AG04449 (cell line): ENCODE measurements around the gene HSPA9.

Experiments used
- CTCF ChIA-PET: fragments of 350-600 bp; formaldehyde crosslinking; extraction: SDS; loops from one replicate; lab custom pipeline; 2021; ENCODE audit warnings: antibody characterized with exemption; lab: Yijun Ruan, JAX
- POLR2A ChIA-PET: fragments of 400-600, 350-600 bp; formaldehyde crosslinking; extraction: SDS; loops from one replicate; lab custom pipeline; 2020; ENCODE audit warnings: antibody characterized with exemption, inconsistent platforms; lab: Yijun Ruan, JAX
- DNase-seq: peaks from one replicate; pipeline ENCODE4 v3.0.0-alpha.2; 2010; ENCODE audit warnings: low read depth, low spot score
- H3K4me3 ChIP-seq: 2 replicates; pipeline ENCODE4 v1.5.1; 2011; ENCODE audit warnings: low read depth, mild to moderate bottlenecking, control low read depth, low read length
- TF ChIP-seq, protein P1 (sequence below): IDR thresholded peaks from one replicate; pipeline ENCODE4 v1.5.1; 2011; ENCODE audit warnings: mild to moderate bottlenecking, moderate library complexity, low read length, control low read depth, inconsistent platforms; ENCODE audit not compliant: insufficient read depth; ENCODE audit errors: missing control alignments

The HSPA9 gene

DNA sequence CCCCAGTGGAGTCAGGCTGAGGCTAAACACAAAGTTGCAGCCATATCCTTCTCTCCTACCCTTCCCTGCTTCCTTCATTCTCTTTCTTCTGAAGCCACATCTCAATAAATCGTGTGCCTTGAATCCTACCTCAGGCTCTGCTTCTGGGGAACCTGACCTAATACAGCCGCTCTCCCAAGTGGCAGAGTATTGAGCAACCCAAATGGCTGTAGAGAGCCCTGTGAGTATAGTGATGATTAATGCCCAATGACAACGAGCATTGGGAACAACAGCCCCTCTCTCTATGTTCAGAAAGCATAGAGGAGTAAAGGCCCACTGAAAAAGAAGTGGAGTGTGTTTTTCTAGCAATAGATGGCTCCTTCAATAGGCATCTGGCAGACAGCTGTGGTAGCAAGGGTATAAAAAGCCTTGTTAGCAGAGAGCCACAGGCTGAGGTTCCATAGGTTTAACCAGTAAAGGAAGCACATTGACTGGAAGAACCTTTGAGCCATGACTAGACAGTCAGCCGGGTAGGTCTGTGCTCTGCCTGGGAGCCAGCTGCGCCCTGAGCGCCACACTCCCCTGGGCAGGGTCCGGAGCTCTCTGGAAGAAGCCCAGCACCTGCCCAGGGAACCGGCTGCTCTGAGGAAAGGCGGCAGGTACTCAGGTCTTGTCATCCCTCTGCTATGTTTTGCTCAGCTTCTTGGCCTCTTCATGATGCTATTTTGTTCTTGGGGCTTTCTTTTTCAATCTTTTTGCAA is 22.6 kb upstream of the HSPA9 start:
- POLR2A ChIA-PET = no interaction called here
- no peak for DNase-seq
- CTCF ChIA-PET = interaction anchor here (2.5 kb wide), 1 partner anchor 18 kb away, joined by 9 read pairs; no protein-coding TSS in a partner anchor
- TF ChIP-seq, protein P1, sequence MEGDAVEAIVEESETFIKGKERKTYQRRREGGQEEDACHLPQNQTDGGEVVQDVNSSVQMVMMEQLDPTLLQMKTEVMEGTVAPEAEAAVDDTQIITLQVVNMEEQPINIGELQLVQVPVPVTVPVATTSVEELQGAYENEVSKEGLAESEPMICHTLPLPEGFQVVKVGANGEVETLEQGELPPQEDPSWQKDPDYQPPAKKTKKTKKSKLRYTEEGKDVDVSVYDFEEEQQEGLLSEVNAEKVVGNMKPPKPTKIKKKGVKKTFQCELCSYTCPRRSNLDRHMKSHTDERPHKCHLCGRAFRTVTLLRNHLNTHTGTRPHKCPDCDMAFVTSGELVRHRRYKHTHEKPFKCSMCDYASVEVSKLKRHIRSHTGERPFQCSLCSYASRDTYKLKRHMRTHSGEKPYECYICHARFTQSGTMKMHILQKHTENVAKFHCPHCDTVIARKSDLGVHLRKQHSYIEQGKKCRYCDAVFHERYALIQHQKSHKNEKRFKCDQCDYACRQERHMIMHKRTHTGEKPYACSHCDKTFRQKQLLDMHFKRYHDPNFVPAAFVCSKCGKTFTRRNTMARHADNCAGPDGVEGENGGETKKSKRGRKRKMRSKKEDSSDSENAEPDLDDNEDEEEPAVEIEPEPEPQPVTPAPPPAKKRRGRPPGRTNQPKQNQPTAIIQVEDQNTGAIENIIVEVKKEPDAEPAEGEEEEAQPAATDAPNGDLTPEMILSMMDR = no peak
- H3K4me3 ChIP-seq = no peak overlapping the region

DNA sequence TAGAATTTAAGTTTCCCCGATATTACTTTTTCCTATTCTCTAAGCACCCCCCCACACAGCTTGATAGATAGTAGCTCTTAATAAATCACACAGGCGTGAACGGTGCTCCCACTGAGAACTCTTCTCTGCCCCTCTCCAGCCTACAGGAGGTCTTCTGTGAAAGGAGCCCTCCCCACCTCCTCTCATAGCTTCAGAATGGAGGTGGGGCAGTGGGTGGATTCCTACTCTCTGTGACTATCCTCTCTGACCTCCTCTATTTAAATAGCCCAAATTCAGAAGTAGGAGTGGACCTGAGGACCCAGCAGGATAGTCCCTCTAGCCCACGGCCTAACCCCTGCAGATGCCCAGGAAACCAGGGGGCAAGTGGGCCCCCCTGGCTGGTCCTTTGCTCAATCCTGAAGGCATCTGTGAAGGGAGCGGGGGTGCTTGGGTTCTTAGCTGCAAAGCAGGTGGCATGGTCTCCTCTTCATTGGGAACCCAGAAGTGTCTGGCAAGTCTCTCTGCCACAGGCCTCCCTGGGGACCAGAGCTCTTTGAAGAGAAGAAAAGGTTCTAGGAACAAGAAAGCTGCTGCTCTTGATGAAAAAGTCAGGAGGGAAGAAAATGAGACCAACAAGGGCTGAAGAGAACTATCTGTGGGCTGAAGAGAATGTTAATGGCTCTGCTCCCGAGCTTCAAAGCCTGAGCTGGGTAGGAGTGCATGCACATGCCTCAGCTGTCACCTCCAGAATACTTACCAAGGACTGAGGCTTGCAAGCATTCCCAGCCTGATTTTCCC is 21.1 kb upstream of the HSPA9 start:
- no peak overlapping the region for H3K4me3 ChIP-seq
- TF ChIP-seq, protein P1 = no peak
- POLR2A ChIA-PET = no interaction called here
- no peak for DNase-seq
- CTCF ChIA-PET = interaction anchor here (0.7 to 4.1 kb wide), 4 partner anchors 12 to 196 kb away, joined by 3 to 23 read pairs (median 4); no protein-coding TSS in a partner anchor

DNA sequence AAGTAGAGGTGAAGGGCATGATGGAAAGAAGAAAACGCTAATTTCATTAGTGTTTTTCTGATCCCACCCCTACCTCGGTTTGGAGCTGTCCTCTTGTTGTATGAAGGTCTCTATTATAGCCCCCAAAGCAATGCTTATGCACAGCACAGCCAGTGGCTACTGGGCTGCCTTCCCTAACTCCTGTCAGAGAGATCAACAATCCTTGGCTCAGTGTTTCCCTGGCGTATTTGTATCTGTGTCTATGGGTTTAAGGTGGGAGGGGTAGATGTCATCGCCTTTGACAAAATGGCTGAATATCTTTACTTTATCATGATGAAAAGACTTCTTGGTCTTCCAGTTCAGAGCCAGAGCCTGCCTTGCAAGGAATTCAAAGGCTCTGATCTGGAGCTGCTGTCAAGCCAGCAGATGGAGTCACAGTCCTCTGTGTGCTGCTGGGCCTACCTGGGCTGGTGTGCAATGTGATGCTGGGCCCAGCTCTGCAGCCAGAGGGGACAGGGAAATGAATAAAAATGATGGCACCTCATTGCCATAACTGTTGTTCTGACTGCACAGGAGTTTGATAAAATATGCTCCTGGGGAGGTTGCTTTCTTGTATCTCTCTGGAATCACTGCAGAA is 20.1 kb upstream of the HSPA9 start:
- H3K4me3 ChIP-seq = no peak overlapping the region
- TF ChIP-seq, protein P1 = no peak
- ChIA-PET POLR2A (interaction anchor here (0.6 kb wide), 1 partner anchor 145 kb away, joined by 3 read pairs; no protein-coding TSS in a partner anchor), CTCF (interaction anchor here (0.8 to 4.1 kb wide), 4 partner anchors 11 to 197 kb away, joined by 3 to 23 read pairs (median 4); no protein-coding TSS in a partner anchor)
- no peak for DNase-seq

DNA sequence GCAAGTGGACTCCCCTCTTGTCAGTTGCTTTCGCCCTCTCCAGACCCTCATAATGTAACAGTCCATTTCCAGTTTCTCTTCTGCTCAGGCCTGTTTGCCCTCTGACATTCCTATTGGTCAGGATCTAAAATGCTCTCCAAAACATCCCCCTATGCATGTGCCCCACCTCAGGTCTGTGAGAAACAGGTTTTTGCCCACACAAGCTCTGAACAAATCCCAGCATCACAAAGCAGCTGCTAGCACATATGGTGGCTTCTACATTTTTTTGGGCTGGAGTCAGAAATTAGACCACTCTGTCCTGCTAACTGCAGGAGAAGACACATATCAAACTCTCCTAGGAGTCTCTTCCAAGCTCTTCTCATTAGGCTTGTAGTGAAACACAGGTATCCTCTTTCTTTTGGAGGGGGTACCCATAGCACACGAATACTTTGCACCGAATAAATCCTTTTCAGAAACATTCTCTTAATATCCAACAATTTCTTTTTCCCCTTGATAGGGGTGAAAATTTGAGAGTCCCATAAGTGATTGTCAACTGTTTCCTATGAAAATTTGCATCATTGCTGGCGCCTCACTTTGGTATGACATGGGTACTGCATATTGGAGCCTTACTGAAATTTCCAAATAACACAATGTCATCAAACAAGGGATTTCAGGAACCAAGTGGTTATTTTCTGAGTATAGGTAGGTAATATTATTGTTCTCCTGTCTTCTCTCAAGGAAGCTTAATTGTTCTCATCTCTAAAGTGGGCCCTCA is 19.3 kb upstream of the HSPA9 start:
- CTCF ChIA-PET = interaction anchor here (0.8 to 4.1 kb wide), 4 partner anchors 10 to 668 kb away, joined by 3 to 23 read pairs (median 3); no protein-coding TSS in a partner anchor
- TF ChIP-seq, protein P1 = peak; percentile 6
- POLR2A ChIA-PET = interaction anchor here (0.6 kb wide), 1 partner anchor 15 kb away, joined by 3 read pairs; no protein-coding TSS in a partner anchor
- DNase-seq = no peak
- no peak overlapping the region for H3K4me3 ChIP-seq

DNA sequence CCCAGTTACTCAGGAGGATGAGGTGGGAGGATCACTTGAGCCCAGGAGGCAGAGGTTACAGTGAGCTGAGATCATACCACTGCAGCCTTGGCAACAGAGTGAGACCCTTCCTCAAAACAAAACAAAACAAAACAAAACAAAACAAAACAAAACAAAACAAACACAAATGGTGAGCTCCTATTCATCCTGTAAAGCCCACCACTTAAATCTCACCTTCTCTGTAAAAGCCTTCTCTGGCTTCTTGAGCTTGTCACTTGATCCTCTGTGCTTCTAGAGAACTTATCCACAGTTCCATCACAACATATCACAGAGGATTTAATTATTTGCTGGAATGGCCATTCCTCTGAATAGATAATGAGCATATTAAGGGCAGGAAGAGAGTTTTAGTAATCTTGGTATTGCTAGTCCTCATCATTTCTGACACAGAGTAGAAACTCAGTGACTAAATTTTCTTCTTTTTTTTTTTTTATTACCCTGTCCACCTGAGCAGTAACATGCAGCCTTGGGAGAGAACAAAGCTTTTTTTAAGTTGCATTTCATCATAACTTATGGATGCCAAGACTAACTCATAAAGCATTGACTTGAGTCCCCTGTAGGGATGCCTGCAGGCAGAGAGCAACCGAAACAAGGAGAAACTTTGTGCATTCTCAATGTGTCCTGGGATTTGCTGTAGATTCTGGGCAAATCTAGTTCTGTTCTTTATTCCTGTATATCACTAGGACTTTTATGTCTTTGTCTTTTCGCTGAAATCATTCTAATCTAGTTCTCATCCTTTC is 13.0 kb upstream of the HSPA9 start:
- no peak for DNase-seq
- TF ChIP-seq, protein P1 = no peak
- no peak overlapping the region for H3K4me3 ChIP-seq
- ChIA-PET CTCF (interaction anchor here (1.8 to 2.4 kb wide), 2 partner anchors 9 to 11 kb away, joined by 4 to 10 read pairs; no protein-coding TSS in a partner anchor), POLR2A (no interaction called here)
